ENCODE results near the gene ZNF496.

DNA sequence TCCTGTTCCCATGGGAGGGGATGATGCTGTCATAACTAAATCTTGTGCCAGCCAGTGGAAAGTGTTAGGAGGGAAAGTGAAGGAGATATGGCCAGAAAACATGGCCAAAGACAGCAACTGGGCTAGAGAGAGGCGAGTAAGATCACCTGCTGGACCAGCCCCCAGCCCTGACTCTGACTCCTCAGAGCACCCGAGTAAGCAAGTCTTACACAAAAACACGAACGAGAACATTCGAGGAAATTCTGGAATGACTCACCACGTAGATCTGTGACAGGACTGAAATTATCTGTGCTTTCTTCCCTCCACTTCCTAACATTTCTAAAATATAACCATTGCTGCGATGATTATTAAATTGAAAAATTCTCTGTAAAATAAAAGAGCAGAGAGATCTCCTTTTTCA, 9.2 kb downstream of the ZNF496 start:
- TF ChIP-seq, protein P1, sequence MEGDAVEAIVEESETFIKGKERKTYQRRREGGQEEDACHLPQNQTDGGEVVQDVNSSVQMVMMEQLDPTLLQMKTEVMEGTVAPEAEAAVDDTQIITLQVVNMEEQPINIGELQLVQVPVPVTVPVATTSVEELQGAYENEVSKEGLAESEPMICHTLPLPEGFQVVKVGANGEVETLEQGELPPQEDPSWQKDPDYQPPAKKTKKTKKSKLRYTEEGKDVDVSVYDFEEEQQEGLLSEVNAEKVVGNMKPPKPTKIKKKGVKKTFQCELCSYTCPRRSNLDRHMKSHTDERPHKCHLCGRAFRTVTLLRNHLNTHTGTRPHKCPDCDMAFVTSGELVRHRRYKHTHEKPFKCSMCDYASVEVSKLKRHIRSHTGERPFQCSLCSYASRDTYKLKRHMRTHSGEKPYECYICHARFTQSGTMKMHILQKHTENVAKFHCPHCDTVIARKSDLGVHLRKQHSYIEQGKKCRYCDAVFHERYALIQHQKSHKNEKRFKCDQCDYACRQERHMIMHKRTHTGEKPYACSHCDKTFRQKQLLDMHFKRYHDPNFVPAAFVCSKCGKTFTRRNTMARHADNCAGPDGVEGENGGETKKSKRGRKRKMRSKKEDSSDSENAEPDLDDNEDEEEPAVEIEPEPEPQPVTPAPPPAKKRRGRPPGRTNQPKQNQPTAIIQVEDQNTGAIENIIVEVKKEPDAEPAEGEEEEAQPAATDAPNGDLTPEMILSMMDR (IDR thresholded peaks at IDR 0.05), result no peak
- no peak for TF ChIP-seq ZFX (IDR thresholded peaks at IDR 0.05; ENCODE audit: borderline replicate concordance)
